Ovary (tissue), 3 donors: ENCODE measurements around the gene HRG.

Experiments
- CTCF ChIP-seq, 3 donors: fragments of 450-650 bp in 2 of 3; fragments of 200-600 bp in 1 of 3; IDR thresholded peaks; one replicate each; pipeline versions ENCODE4 v1.5.1 to v1.8.0; 2016 to 2022; ENCODE audit warnings: antibody characterized with exemption in 3 of 3, mild to moderate bottlenecking in 1 of 3
- EP300 ChIP-seq: sonication (generic); formaldehyde crosslinking; IDR thresholded peaks from one replicate; pipeline ENCODE4 v1.6.1; 2017; ENCODE audit warnings: antibody characterized with exemption
- donor health status: DM: no; HTN: no; CAD: no.

GRCh38 chr3:186643493-186643892, 22.3 kb upstream of the HRG start:
- TF ChIP-seq EP300, result no peak
- no peak for TF ChIP-seq CTCF (IDR thresholded peaks at IDR 0.05)
